GM19035 (cell line): ENCODE measurements around the gene EPAS1.

ENCODE experiments used
- ATAC-seq: cut with Tn5 transposase; IDR thresholded peaks from one replicate; pipeline ENCODE4 v1.9.1; 2021; ENCODE audit not compliant: unreplicated experiment

EPAS1 gene

GRCh38 chr2:46338674-46339073 is 41.5 kb downstream of the EPAS1 start:
- ATAC-seq = no peak

DNA sequence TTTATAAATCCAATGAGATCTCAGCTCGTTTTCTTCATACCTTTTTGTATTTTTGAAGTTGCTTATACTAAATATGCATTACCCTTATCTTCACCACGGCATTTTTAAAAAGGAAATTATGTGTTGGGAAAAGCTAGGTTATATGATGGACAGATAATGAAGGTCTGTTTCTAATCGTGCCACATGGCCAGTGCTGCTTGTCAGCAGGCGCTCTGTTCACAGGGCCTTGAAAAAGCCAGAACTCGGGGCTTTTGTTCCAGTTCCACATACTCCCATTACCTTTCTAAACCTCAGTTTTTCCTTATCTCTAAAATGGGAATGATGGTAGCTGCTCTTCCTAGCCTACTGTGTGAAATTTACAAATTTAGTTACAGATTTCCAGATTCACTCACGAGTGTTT is 42.0 kb downstream of the EPAS1 start:
- ATAC-seq = no peak

DNA sequence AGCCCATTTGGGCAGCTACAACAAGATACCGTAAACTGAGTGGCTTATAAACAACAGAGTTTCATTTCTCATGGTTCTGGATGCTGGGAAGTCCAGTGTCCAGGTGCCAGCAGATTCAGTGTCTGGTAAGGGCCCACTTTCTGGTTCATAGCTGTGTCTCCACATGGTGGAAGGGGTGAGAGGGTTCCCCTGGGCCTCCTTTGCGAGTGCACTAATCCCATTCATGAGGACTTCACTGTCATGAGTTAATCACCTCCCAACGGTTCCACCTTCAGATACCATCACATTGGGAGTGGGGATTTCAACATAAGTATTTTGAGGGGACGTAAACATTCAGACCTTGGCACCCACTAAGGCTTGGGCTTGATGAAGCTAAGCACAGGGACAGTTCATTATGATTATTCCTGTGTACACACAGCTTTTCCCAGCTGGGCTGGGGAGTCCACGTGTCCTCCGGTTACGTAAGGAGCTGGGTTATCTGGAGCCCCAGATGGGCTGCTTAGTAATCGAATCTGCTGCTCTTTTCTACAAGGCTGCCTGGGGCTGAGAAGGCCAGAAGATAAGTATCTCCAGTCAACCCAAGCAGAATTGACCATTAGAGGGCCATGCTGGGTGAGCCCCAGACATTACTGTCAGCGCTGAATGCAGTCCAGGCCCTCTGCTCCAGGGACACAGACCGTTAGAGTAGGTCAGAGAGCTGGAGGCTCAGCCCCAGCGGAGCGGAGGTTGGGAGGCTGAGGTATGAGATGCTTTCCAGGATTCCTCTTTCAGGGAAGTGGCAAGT is 42.7 kb downstream of the EPAS1 start:
- no peak for ATAC-seq

GRCh38 chr2:46340740-46341420 is 43.7 kb downstream of the EPAS1 start:
- ATAC-seq = no peak

DNA sequence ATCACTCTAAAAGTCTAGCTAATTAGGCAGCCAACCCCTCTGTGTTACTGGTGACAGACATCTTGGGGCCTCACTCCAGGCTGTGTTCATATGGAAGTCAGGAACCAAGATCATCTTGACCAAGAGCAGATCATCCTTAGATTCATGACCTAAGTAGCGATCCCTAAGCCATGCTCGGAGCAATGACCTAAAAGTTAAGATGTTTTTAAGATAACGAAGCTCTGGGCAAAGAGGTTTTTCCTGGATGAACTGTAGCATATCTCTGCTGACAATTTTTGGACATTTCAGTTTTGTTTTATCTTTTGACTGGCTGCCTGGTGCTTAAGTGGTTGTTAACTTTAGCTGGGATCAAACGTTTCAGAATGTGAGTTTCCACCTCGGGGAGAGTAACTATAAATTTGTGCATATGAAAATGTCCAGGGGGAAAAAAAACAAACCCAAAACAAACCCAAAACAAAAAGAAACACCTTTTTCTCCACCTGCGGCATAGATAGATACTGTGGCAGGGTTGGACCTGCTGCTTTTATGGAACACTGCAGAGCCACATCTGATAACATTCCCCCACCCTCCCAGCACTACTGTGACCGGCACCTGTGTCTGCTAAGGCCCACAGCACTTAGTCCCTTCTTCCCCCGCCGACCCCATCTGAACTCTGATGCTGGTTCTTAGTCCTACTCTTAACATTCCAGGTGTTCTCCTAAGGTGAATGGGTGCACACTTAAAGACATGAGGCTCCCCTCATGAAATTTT is 45.5 kb downstream of the EPAS1 start:
- no peak for ATAC-seq

DNA sequence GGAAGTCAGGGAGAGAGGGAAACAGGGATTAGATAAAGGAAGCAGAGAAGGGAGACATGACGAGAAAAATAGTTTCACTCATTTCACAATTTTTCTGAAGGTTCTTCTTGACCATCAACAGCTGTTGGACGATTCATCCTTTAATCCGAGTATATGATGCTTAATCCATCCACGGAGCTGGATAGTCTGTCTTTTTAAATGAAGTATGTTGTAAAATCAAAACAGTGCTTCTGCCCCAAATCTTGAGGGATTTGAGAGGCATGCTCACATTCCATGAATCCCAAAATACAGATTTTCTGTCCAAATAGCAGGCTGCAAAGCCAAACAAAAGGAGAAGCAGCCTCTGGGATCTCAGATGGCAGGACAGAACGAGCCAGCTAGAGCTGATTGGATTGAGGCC is 47.5 kb downstream of the EPAS1 start:
- ATAC-seq = no peak

DNA sequence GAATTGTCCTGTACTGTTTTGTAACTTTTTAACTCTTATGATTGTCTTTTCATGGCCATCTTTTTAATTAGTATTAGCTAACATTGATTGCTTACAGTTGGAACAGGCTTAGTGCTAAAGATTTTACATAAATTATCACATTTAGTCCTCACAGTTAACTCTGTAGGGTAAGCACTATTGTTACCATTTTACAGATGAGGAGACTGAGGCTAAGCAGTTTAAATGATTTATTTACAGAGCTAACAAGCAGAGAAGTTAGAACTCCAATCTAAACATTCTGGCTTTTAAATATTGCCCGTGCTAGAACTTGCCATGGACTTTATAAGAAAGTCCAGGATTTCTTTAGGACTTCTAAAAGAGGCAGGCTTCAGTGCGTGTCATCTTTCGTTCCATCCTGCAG is 48.6 kb downstream of the EPAS1 start:
- ATAC-seq = no peak

- ATAC-seq = no peak
Measured at GRCh38 chr2:46346719-46347118, 49.5 kb downstream of the EPAS1 start.

DNA sequence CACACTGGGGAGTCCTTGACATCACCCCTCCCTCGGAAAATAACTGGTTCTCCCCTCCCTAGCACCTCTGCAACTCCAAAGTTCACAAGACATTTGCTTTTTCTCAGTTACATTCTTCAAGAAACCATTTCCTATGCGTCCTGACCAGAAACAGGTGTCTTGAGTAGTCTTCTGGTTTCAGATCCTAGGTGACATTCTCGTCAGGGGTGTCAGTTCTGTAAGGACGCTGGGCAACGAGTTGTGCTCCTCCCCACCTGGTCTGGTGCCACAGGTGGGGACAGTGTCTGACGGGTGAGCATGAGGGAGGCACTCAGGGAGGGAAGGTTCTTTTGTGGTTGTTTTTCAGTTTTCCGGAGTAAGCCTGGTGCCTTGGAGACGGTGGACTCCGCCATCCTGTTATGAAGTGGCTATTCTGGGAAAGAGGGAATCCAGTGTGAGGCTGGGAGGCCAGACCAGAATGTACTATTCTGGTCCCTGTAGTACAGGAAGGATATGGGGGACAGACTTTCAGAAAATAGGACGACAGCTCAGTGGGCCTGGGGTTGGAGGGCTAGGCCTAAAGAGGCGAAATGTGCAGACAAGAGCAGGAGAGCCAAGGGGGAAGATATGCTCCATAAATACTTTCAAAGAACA is 50.6 kb downstream of the EPAS1 start:
- ATAC-seq = no peak

GRCh38 chr2:46349115-46349547 is 51.9 kb downstream of the EPAS1 start:
- ATAC-seq = no peak

DNA sequence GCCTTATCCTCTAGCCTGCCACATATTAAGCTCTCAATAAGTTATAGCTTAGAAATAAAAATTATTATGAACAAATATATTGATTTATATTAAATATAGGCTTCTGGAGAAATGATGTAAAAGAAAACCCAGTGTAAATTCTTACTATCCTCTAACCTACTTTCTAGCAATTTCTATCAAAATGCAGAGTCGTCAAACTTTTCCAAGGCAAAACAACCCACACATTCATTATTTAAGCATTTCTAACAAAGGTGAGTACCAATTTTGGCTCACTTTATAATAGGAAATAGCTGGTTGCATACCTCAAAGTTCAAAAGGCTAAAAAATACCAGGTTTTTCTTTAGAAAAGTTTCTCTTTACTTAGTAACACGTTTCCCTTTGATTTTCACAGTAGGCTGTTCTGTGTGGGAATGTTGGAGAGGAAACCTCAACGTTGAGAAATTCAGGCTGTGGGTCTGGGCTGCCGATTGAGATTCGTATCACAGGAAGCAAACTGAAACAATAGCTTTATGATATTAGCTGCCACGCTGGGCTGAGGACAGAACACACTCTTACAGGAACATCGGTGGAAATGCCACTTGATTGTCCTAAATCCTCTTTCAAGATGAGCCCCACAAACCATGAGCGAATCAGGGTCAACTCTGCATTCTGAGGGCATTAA is 53.0 kb downstream of the EPAS1 start:
- ATAC-seq = no peak

GRCh38 chr2:46351098-46351749 is 54.0 kb downstream of the EPAS1 start:
- ATAC-seq = no peak

GRCh38 chr2:46351750-46352138 is 54.5 kb downstream of the EPAS1 start:
- no peak for ATAC-seq

DNA sequence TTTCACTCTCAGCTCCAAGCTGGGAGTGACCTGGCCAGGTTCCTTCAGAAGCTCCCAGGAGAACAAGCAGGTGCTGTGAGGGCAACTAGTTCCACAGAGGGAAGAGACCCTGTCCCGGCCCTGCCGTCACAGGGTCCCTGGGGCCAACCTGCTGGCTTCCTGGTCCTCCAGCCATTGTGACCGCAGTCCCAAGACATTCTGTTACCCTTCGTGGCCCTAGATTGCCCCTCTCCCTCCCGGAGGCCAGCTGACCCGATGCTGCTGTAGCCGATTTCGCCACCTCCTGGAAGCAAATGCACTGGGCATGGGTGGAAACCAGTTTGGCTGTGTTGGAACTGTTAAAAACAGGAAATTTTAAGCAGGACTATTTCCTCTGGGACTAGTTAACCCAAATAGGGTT is 55.4 kb downstream of the EPAS1 start:
- no peak for ATAC-seq

DNA sequence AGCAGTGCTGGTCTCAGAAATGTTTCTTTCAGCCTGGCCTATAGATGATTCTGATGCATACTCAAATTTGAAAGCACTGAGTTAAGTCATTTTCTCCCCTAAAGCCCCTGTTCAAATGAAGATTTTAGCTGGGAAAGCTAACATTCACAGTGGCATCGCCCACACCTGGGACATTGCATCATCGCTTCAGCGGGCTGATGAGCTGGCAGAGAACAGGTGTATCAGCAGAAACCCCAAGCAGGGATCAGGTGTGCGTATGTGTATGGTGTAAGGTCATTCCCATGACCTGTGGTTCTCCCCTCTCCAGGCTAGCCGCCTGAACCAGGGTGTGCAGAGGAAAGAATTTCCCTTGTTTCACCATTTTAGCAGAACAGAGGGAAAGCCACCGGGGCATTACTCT is 56.3 kb downstream of the EPAS1 start:
- no peak for ATAC-seq

DNA sequence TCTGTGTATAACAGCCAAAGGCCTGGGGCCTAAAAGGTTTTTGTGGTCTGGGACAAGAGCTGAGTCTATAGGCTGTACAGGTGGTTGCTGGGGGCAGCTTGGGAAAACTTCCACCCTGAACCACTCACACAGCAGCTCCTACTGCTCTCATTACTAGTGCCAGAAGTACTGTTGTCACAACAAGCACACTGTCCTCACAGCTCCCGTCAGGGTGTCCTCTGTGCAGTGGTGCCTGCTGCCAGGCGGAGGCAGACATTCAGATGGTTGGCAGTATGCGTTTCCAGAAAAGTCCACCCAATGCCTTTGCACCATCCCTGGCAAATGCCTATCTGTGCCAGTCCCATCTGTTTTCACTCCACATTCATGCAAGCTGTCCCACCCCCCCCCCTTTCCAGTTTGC is 58.5 kb downstream of the EPAS1 start:
- ATAC-seq = no peak

GRCh38 chr2:46356991-46357390 is 59.8 kb downstream of the EPAS1 start:
- no peak for ATAC-seq

DNA sequence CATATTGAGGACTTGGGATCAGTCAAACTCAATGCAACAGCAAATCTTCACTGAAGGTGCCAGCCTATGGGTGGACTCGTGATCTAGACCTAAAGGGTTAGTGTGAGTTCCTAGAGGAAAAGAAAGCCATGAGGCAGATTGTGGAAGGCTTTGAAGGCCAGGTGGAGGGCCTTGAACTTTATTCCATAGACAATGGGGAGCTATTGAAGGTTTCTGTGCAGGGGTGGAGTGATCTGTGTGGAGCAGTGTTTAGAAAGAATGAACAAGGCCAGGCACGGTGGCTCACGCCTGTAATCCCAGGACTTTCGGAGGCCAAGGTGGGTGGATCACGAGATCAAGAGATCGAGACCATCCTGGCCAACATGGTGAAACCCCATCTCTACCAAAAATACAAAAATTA is 61.5 kb downstream of the EPAS1 start:
- no peak for ATAC-seq

GRCh38 chr2:46360303-46360702 is 63.1 kb downstream of the EPAS1 start:
- no peak for ATAC-seq

DNA sequence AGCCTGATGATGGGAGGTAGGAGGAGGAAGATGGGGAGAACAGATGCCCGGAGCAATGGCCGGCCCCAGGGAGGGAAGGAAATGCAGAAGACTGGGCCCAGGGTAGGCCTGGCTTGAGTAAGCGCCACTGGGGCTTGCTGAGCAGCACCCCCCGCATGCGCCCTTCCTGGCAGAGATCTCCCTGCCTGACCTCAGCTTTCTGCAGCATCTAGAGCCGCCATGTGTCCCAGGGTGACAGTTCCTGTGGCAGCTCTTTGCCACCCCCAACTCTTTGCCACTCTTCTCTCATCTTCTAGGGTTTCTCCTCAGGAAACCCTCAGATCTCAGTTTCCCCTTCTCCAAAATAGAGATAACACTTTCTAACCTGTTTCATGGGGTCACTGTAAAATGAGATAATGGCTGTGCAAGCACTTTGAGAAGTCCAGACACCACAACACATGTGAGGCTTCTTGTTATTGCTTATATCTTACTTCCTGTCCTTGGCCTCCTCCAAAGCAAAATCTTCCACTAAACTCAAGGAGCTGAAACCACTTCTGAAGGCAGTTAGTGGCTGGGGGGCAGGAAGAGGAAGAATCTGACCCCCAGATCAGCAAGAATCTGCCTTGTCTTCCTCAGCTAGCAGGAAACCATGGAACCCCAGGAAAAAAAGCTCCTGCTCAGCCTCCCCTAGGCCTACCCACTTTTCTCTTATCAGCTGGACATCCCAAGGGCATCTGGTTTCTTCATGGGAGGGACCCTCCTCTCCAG is 64.9 kb downstream of the EPAS1 start:
- ATAC-seq = no peak
